ENCODE results near the gene IFNA5. TPM values are rescaled to one million over a fixed set of nuclear protein-coding genes. Genes with fewer than 3 reads are reported as not detected.

Gene IFNA5
- total and polyA plus RNA-seq, 10 of the 15 experiments (the other 5 are each of a cell fraction or from before 2014, with no cell fraction given): not detected

DNA sequence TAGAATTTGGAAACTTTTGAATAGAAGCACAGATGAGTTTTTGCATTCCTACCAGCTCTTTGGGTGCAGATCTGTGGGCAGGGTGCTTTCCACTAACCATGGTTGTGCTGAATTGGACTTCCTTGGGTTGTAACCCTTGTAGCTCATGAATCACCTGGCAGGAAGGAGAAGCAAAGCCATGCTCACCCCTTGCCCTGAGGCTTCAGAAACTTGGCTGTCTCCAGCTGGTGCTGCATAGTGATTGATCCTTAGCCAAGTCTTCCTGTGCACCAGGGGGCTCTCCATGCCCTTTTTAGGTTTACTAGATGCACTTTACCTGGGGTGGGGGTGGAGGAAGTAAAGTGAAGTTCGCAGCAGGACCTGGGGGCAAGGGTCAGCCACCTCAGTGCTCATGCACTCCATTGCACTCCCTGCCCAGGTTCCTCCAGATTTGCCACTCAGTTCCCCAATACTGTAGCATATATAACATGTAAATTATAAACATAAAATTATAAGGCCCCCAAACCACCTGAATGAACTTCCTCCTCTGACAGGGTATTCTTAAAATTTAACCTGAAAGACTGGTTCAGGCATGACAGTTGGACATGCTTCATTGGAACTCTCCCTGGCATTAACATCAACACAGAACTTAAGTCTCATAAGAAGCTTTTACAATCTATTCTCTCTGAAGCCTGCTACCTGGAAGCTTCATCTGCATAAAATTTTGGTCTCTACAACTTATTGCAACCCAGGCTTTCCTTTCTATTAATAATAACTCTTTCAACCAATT is 39.5 kb downstream of the IFNA5 start:
- 6% methylated on average over 1 of the region's 1 CpG for WGBS (ENCODE audit: insufficient coverage, insufficient replicate concordance, low lambda C conversion rate, missing lambda C conversion rate)
- H3K4me2 ChIP-seq (ENCODE audit: control insufficient read depth, insufficient read depth): no peak overlapping the region
- ChIA-PET CTCF (interaction anchor here (0.7 to 2.4 kb wide), 4 partner anchors 9 to 61 kb away, joined by 3 to 16 read pairs (median 4); no protein-coding TSS in a partner anchor), POLR2A (no interaction called here), RAD21 (ENCODE audit: unreplicated experiment) (interaction anchor here (1.6 to 1.7 kb wide), 2 partner anchors 10 to 29 kb away, joined by 4 read pairs; no protein-coding TSS in a partner anchor), SMC1A (ENCODE audit: uncharacterized antibody, unreplicated experiment) (interaction anchor here (1.1 to 5.3 kb wide), 2 partner anchors 11 to 49 kb away, joined by 3 to 30 read pairs; no protein-coding TSS in a partner anchor)
- in situ Hi-C loops (cut with MboI) (no loop called here), intact Hi-C loops (cut with micrococcal nuclease; ENCODE audit: unreplicated experiment) (no loop called here)
- H3K79me2 ChIP-seq (ENCODE audit: control insufficient read depth, insufficient read depth, low read length): no peaks in the 10 kb centered on the region
- no peak overlapping the region for H3K4me3 ChIP-seq
- BruUV-seq (replicated peaks): no TSS peak
- H3K27me3 ChIP-seq (replicated peaks in 1 of 2; ENCODE audit: control insufficient read depth in 2 of 2, insufficient read depth in 2 of 2, low read length in 1 of 2): no peaks in the 10 kb centered on the region; a peak in 1 of 4 replicates
- H2AFZ ChIP-seq (ENCODE audit: control insufficient read depth, low read depth, low read length): no peak overlapping the region
- H3K4me1 ChIP-seq (ENCODE audit: control insufficient read depth, insufficient read depth, low read length): peaks cover 3% of the 10 kb centered on the region; the same call in 1 of the 2 replicates
- DNase-seq (ENCODE audit: low read depth, low spot score): no peak
- H3K36me3 ChIP-seq (ENCODE audit: control insufficient read depth in 2 of 2, insufficient read depth in 2 of 2, low read length in 1 of 2): no peaks in the 10 kb centered on the region
- peak; percentile 47 for ATAC-seq
- no peak for FAIRE-seq
- H3K27ac ChIP-seq (ENCODE audit: control insufficient read depth, insufficient read depth): no peak overlapping the region
- no peak overlapping the region for H3K9ac ChIP-seq (ENCODE audit: control insufficient read depth, insufficient read depth, low read length)
- no peaks in the 10 kb centered on the region for H3K9me3 ChIP-seq (replicated peaks; ENCODE audit: control insufficient read depth, insufficient read depth, low read length)
- TF ChIP-seq RELA (IDR thresholded peaks at IDR 0.05; ENCODE audit: borderline replicate concordance, partially characterized antibody): no peak
- TF ChIP-seq IRF4 (IDR thresholded peaks at IDR 0.05; ENCODE audit: low read depth, low read length): no peak
- TF ChIP-seq SIX5 (IDR thresholded peaks at IDR 0.05; ENCODE audit: low read depth, low read length, severe bottlenecking): no peak
- H4K20me1 ChIP-seq (ENCODE audit: control insufficient read depth, insufficient read depth): no peaks in the 10 kb centered on the region

DNA sequence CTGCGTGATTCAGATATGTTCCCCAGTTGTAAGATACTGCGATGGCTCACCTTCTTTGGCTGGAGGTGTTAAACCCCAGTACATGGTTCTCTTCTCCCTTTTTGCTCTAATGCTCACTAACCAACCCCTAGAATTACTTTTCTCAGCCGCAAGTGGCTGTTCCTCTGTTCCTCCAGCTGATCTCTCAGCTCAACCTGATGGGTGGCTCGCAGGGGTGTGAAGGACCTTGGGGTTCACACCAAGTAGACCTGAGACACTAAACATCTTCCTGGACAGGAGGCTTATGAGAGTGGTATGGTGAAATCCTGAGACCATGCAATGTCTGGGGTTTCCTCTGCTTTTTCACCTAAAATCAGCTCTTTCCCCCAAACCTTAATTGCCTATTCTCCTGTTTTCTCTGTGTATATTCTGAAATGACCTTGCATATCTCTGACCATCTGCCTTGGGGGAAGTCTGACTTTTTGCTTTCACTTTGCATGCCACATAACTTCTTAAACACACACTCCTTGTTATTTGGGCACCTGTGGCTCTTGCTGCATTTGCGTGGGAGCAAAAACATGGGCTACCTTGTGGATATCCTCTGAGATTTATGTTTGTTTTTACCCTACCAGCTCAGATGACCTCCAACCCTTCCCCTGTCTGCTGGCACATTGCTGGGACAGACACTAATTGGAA is 49.4 kb downstream of the IFNA5 start:
- ChIA-PET RAD21 (ENCODE audit: unreplicated experiment) (interaction anchor here (1.0 to 1.3 kb wide), 3 partner anchors 9 to 157 kb away, joined by 3 to 4 read pairs (median 3); no protein-coding TSS in a partner anchor), POLR2A (interaction anchor here (0.5 kb wide), 1 partner anchor 192 kb away, joined by 5 read pairs; no protein-coding TSS in a partner anchor), CTCF (interaction anchor here (0.6 to 1.8 kb wide), 6 partner anchors 9 to 71 kb away, joined by 3 to 5 read pairs (median 4); no protein-coding TSS in a partner anchor), SMC1A (ENCODE audit: uncharacterized antibody, unreplicated experiment) (interaction anchor here (0.9 to 5.5 kb wide), 2 partner anchors 10 to 189 kb away, joined by 7 to 30 read pairs; no protein-coding TSS in a partner anchor)
- TF ChIP-seq POU2F2 (IDR thresholded peaks at IDR 0.05; ENCODE audit: borderline replicate concordance, low read depth, low read length): no peak
- TF ChIP-seq, protein P1, sequence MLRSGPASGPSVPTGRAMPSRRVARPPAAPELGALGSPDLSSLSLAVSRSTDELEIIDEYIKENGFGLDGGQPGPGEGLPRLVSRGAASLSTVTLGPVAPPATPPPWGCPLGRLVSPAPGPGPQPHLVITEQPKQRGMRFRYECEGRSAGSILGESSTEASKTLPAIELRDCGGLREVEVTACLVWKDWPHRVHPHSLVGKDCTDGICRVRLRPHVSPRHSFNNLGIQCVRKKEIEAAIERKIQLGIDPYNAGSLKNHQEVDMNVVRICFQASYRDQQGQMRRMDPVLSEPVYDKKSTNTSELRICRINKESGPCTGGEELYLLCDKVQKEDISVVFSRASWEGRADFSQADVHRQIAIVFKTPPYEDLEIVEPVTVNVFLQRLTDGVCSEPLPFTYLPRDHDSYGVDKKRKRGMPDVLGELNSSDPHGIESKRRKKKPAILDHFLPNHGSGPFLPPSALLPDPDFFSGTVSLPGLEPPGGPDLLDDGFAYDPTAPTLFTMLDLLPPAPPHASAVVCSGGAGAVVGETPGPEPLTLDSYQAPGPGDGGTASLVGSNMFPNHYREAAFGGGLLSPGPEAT (IDR thresholded peaks at IDR 0.05; ENCODE audit: low read depth): 0 out of 2 replicates have a peak, but pooled peaks have one; percentile 24
- H3K9ac ChIP-seq (ENCODE audit: control insufficient read depth, insufficient read depth, low read length): no peak overlapping the region
- peak; percentile 50 for ATAC-seq
- intact Hi-C loops (cut with micrococcal nuclease; ENCODE audit: unreplicated experiment) (no loop called here), in situ Hi-C loops (cut with MboI) (no loop called here)
- no peak overlapping the region; the same call in 1 of the 2 replicates for H3K4me2 ChIP-seq (ENCODE audit: control insufficient read depth, insufficient read depth)
- no peaks in the 10 kb centered on the region for H3K79me2 ChIP-seq (ENCODE audit: control insufficient read depth, insufficient read depth, low read length)
- no peak for DNase-seq (ENCODE audit: low read depth, low spot score)
- no peak overlapping the region for H2AFZ ChIP-seq (ENCODE audit: control insufficient read depth, low read depth, low read length)
- H4K20me1 ChIP-seq (ENCODE audit: control insufficient read depth, insufficient read depth): no peaks in the 10 kb centered on the region; the same call in 1 of the 2 replicates
- H3K9me3 ChIP-seq (replicated peaks; ENCODE audit: control insufficient read depth, insufficient read depth, low read length): no peaks in the 10 kb centered on the region
- no peak overlapping the region for H3K27ac ChIP-seq (ENCODE audit: control insufficient read depth, insufficient read depth)
- no peak overlapping the region for H3K4me3 ChIP-seq
- no peaks in the 10 kb centered on the region; a peak in 2 of 4 replicates for H3K27me3 ChIP-seq (replicated peaks in 1 of 2; ENCODE audit: control insufficient read depth in 2 of 2, insufficient read depth in 2 of 2, low read length in 1 of 2)
- H3K36me3 ChIP-seq (ENCODE audit: control insufficient read depth in 2 of 2, insufficient read depth in 2 of 2, low read length in 1 of 2): no peaks in the 10 kb centered on the region
- BruUV-seq (replicated peaks): no TSS peak
- H3K4me1 ChIP-seq (ENCODE audit: control insufficient read depth, insufficient read depth, low read length): no peaks in the 10 kb centered on the region
- no peak for FAIRE-seq
- WGBS (ENCODE audit: insufficient coverage, insufficient replicate concordance, low lambda C conversion rate, missing lambda C conversion rate): 38% methylated on average over 5 of the region's 5 CpGs

All from GM12878 (cell line).